Measurements from ENCODE around the gene EXOC2. TPM values are rescaled to one million over a fixed set of nuclear protein-coding genes. Genes with fewer than 3 reads are reported as not detected.

The EXOC2 gene
- total and polyA plus RNA-seq, 2 donors (not counting 1 experiment from before 2014, with no cell fraction given), result 12.2 to 45.0 TPM

DNA sequence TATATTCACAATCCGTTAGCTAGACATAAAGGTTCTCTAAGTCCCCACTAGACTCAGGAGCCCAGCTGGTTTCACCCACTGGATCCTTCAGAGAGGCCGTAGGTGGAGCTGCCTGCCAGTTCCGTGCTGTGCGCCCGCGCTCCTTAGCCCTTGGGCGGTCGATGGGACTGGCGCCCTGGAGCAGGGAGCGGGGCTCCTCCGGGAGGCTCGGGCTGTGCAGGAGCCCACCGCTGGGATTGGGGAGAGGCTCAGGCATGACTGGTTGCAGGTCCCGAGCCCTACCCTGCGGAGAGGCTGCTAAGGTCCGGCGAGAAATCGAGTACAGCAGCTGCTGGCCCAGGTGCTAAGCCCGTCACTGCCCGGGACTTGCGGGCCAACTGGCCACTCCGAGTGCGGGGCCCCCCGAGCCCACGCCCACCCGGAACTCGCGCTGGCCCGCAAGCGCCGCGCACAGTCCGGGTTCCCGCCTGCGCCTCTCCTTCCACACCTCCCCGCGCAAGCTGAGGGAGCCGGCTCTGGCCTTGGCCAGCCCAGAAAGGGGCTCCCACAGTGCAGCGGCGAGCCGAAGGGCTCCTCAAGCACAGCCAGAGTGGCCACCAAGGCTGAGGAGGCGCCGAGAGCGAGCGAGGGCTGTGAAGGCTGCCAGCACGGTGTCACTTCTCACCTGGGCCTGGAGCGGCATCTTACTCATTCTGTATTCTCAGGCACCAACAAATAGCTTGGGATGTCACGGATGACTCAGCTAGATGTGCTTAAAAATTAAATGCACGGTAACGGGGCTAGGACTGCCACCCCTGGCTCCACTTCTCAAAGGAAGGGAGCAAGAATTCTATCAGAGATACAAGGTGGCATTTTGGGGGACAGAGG, 257.3 kb downstream of the EXOC2 start:
- no peaks in the 10 kb centered on the region for H3K27me3 Mint-ChIP-seq

More for the DNA sequence above, 257.3 kb downstream of the EXOC2 start:
- Histone ChIP-seq H3K4me1 (ENCODE audit: control insufficient read depth in 2 of 2, insufficient read depth in 2 of 2, low read length in 2 of 2) (peaks cover 12 to 16% of the 10 kb centered on the region in 2 donors), H3K9me3 (ENCODE audit: control extremely low read depth in 1 of 3, control insufficient read depth in 2 of 3, insufficient read depth in 1 of 3, low read length in 2 of 3) (peaks cover 0 to 4% (median 0%) of the 10 kb centered on the region in 3 donors), H3K9ac (ENCODE audit: low read length) (no peak overlapping the region), H3K79me2 (ENCODE audit: control insufficient read depth, insufficient read depth, low read length) (no peaks in the 10 kb centered on the region), H3K27ac (ENCODE audit: low read length in 2 of 2) (peak overlapping the region in 1 of 2 donors; percentile 76), H2AFZ (ENCODE audit: insufficient read depth, low read depth, low read length, poor library complexity, severe bottlenecking) (no peak overlapping the region), H3K4me3 (ENCODE audit: control extremely low read depth in 1 of 5, extremely low read depth in 1 of 5, insufficient read depth in 1 of 5, low read depth in 2 of 5, low read length in 4 of 5) (no peak overlapping the region), H3K36me3 (replicated peaks in 1 of 2; ENCODE audit: control extremely low read depth in 1 of 2, control insufficient read depth in 1 of 2, extremely low read depth in 1 of 2, insufficient read depth in 2 of 2, low read length in 1 of 2) (no peaks in the 10 kb centered on the region), H4K20me1 (ENCODE audit: control insufficient read depth, insufficient read depth, low read length, poor library complexity, severe bottlenecking) (no peaks in the 10 kb centered on the region), H3K27me3 (replicated peaks in 1 of 4; ENCODE audit: control extremely low read depth in 1 of 4, control insufficient read depth in 3 of 4, insufficient read depth in 4 of 4, low read length in 3 of 4) (no peaks in the 10 kb centered on the region), H3K4me2 (replicated peaks; ENCODE audit: low read depth, low read length, poor library complexity, severe bottlenecking) (peak overlapping the region; percentile 78)
- TF ChIP-seq, protein P1, sequence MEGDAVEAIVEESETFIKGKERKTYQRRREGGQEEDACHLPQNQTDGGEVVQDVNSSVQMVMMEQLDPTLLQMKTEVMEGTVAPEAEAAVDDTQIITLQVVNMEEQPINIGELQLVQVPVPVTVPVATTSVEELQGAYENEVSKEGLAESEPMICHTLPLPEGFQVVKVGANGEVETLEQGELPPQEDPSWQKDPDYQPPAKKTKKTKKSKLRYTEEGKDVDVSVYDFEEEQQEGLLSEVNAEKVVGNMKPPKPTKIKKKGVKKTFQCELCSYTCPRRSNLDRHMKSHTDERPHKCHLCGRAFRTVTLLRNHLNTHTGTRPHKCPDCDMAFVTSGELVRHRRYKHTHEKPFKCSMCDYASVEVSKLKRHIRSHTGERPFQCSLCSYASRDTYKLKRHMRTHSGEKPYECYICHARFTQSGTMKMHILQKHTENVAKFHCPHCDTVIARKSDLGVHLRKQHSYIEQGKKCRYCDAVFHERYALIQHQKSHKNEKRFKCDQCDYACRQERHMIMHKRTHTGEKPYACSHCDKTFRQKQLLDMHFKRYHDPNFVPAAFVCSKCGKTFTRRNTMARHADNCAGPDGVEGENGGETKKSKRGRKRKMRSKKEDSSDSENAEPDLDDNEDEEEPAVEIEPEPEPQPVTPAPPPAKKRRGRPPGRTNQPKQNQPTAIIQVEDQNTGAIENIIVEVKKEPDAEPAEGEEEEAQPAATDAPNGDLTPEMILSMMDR (IDR thresholded peaks at IDR 0.05), result no peak
- no peak for TF ChIP-seq EZH2 (IDR thresholded peaks at IDR 0.05; ENCODE audit: borderline replicate concordance, insufficient read depth, low read depth, low read length, poor library complexity, severe bottlenecking)
- Mint-ChIP-seq H3K27ac (no peak overlapping the region), H3K4me3 (peak overlapping the region; percentile 74), H3K9me3 (ENCODE audit: insufficient read depth) (no peaks in the 10 kb centered on the region), H3K4me1 (peaks cover 20% of the 10 kb centered on the region)
- intact Hi-C loops (cut with micrococcal nuclease), result no loop called here
- ChIA-PET CTCF (interaction anchor here (1.2 kb wide), 1 partner anchor 15 kb away, joined by 3 read pairs; no protein-coding TSS in a partner anchor), POLR2A (no interaction called here)
- WGBS (ENCODE audit: insufficient coverage), result 96% methylated on average over 49 of the region's 50 CpGs
- DNase-seq (no peak), ATAC-seq (ENCODE audit: low read depth) (no peak)

Other genes starting within 250 kb of the EXOC2 start
- 2.9 and 4.1 TPM in 2 replicates for gene HUS1B, start 36.0 kb downstream of the EXOC2 start, total RNA-seq
- 4.0 and 4.4 TPM in 2 replicates for gene HUS1B, start 36.0 kb downstream of the EXOC2 start, polyA plus RNA-seq

Data from B cell (primary cell).